COLO668 (cell line): Measurements from ENCODE around the gene PNLIPRP2.

Experiments used
- DNase-seq: peaks from one replicate; lab custom pipeline; 2025; ENCODE audit not compliant: unreplicated experiment; lab: John Stamatoyannopoulos, UW

Gene PNLIPRP2

GRCh38 chr10:116620423-116621400, at the start of gene PNLIPRP2:
TSS of gene PNLIPRP2 (plus strand) at chr10:116620953.
- no peak for DNase-seq

GRCh38 chr10:116574797-116575196, 46.0 kb upstream of the PNLIPRP2 start:
- no peak for DNase-seq

GRCh38 chr10:116587878-116588591, 32.7 kb upstream of the PNLIPRP2 start:
- DNase-seq, result no peak

GRCh38 chr10:116588995-116589394, 31.8 kb upstream of the PNLIPRP2 start:
- DNase-seq, result no peak

GRCh38 chr10:116589926-116590325, 30.8 kb upstream of the PNLIPRP2 start:
- DNase-seq, result no peak

- DNase-seq, result no peak
Observed at GRCh38 chr10:116590590-116591444, 29.9 kb upstream of the PNLIPRP2 start, which contains the start of gene PNLIPRP1. TSS of gene PNLIPRP1 (plus strand) at chr10:116590959. CDS start at chr10:116591130, 171 bp downstream.

- DNase-seq, result no peak
Observed at GRCh38 chr10:116593139-116593740, 27.5 kb upstream of the PNLIPRP2 start.

- no peak for DNase-seq
Observed at GRCh38 chr10:116594525-116595035, 26.2 kb upstream of the PNLIPRP2 start.

- no peak for DNase-seq
Observed at GRCh38 chr10:116596062-116596461, 24.7 kb upstream of the PNLIPRP2 start.

- no peak for DNase-seq
Observed at GRCh38 chr10:116597543-116597942, 23.2 kb upstream of the PNLIPRP2 start.

- DNase-seq, result no peak
Observed at GRCh38 chr10:116598329-116598728, 22.4 kb upstream of the PNLIPRP2 start.

- no peak for DNase-seq
Observed at GRCh38 chr10:116599991-116600390, 20.8 kb upstream of the PNLIPRP2 start.

GRCh38 chr10:116602648-116603400, 17.9 kb upstream of the PNLIPRP2 start:
- DNase-seq, result no peak

- DNase-seq, result no peak
Observed at GRCh38 chr10:116606061-116606483, 14.7 kb upstream of the PNLIPRP2 start.

- DNase-seq, result no peak
Observed at GRCh38 chr10:116607336-116607735, 13.4 kb upstream of the PNLIPRP2 start.

- no peak for DNase-seq
Observed at GRCh38 chr10:116608686-116609594, 11.8 kb upstream of the PNLIPRP2 start.

- DNase-seq, result no peak
Observed at GRCh38 chr10:116610443-116611152, 10.2 kb upstream of the PNLIPRP2 start.

- no peak for DNase-seq
Observed at GRCh38 chr10:116611153-116611545, 9.6 kb upstream of the PNLIPRP2 start.
